Embryonic facial prominence (tissue), 1 donor: ENCODE data around the gene FAM131B.

Experiments
- DNase-seq: peaks from one replicate; pipeline ENCODE4 v3.0.0-alpha.2; 2016; ENCODE audit errors: extremely low spot score

Gene FAM131B

DNA sequence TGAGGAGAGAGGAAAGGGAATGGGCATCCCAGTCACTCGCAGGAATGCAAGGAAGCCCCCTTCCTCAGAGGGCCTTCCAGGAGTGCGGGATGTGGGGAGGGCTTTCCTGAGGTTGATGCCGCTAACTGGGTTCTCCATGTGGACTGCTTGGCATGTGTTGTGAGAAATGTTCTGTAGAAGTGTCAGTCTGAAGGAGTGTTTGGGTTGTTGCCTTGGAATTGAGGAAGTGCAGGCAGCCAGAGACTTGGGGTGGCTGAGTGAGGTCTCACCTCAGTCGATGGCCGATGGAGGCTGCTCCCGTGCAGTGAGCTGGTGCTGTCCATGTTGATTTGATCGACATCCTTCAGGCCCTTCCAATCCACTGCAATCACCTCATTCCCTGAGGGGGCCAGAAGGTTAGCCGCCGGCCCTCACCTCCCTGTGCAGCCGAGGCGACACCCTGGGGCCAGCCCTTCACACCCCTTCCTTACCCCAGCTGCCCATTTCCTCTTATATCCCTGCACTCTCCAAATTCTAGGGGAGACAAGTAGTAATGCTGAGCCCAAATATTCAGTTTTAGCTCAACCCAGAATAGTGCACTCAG, 2.7 kb downstream of the FAM131B start:
- DNase-seq = no peak

DNA sequence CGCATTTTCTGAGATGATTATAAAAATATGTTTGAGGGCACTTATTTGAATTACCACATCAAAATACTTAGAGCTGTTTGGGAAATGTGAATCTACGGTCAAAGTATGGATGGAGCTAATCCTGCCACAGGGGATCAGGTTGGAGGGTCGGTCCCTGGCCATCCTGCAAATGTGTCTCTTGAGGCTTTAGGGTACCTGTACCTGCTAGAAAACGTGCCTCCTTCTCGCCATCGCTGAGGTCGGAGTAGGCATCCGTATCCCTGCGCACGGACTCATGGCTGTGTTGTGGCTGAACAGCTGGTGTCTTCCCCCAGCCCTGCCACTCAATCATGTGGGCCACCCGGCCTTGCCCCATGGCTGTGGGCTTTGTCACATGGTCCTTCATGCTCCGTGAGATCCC, 3.9 kb downstream of the FAM131B start:
- no peak for DNase-seq

DNA sequence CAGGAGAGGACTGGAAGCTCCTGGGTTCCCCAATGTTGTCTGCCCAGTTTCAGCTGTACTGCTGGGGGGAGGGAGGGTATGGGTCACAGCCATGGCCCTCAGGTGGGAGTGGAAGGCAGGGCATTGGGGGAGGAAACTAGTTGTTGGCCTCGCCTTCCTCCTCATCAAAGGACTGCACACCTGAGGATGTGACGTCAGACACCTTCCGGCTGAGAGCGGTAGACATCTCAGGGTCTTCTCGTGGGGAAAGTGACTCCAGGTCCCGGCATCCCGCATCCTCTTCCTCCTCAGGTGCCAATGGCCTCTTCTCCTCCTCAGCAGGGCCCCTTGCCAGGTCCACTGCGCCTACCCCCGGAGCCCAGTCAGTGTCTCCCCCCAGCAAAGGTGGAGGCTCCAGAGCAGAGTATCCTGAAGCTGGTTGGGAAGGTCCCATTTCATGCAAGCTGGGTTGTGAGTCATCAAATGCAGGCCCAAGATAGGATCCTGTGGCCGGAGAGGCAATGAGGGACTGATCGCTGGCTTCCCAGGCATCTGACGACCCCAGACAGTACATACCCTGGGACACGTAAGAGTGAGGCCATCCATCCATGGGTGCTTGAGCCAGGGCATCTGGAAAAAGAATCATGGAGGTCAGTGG, 6.0 kb downstream of the FAM131B start:
- DNase-seq = no peak

DNA sequence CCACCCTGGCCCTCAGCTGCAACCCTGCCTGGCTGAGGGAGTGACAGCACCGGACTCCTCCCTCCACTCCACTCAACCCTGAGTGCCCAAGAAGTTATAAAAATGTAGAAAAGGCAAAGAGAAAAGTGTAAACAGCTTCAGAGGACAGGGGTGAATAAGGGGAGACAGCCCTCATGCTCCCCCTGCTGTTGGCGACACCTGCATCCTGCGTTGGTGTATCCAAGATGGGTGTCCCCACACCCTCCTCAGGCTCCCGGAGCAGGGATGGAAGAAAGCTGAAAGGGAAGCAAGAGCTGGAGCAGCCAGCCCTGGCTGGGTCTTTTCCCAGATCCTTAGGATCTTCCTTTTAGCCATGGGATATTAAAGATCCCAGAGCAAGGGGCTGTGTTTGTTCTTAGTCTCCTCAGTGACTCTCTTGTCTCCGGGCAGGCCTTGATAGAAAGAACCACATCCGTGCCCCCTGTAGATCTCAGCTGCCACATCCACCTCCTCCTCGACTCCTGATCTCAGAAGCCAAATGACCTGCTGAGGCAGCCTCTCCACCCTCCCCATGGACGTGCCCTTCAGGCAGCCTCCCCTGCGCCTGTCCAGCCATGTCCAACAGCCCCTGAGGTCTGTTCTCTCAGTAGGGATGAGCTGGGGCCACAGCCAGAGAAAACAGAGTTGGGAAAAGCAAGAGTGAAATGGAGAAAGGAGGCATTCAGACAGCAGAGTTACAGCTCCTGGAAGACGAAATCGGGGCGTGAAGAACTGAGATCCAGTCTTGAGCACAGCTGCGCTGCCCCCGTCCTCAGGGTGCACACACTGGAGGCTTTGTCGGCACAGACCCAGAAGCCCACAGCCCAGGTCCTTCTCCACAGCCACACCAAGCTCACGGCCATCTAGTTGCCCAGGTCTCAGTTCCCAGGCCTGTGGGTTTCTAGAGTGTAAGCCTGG, 6.8 kb downstream of the FAM131B start:
- DNase-seq = no peak

DNA sequence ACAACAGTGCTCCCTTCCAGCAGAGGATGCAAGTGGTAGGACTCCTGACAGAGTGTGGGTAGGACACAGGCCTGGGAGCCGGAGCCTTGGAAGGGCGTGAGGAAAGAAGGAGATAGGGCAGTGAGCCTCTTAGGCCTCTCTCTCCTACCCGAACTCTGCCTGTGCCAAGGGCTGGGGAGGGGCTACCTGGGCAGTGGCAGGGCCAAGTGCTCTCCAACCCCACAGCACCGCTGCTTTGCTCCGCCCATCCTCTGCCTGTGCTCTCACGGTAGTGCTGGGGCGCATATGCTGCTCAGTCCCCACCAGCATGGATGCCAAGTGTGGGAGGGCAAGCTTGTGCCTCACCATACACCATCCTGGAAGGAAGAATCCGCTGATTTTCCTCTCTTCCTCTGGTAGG, 7.5 kb downstream of the FAM131B start:
- no peak for DNase-seq

DNA sequence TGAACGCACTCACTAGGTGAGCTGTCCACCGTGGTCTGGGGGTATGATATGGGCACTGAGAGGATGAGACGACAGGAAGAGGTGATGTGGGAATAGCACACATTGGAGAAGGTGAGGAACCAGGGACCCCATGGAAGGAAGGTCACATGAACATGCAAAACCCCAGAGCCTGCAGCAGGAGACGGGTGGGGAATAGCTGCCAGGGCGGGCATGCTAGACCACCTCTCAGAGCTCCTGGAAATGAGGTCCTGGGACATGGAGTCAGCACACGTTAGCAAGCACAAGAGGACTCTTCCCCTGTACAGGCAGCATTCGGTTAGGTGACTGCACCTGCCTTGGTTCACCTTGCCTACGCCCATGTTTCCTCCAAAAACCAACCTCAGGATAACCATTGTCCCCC, 8.1 kb downstream of the FAM131B start:
- DNase-seq = no peak

DNA sequence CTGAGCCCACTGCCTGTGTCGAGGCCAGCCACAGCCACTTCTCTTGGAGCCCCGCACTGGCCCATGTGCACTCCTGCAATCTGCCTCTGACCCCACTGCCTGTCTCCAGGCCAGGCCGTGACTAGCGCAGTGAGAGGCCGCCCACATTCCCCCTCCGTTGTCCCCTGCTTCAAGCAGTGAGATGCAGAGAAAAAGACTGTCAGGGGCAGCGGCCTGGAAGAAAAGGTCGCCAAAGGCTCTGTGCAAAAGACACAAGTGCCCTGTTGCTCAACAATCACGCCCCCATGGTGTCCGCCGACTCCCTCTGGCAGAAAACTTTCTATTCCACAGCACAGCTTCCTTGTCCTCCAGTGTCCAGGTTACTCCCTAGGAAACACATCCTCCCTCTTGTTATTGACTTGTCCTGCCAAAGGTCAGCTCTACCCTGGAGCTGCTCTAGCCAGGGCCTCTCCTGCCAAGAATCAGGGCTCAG, 9.9 kb downstream of the FAM131B start:
- no peak for DNase-seq

DNA sequence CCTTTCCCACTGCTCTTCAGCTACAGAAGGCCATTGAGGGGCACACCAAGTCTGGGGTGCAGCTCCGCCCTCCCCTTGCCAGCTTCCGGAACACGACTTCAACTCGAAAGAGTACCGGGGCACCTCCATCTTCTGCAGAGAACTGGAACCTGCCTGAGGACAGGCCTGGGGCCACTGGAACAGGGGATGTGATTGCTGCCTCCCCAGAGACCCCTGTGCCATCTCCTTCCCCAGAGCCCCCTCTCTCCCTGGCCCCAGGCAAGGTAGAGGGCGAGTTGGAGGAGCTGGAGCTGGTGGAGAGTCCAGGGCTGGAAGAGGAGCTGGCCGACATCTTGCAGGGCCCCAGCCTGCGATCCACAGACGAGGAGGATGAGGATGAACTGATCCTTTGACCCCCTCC, 10.9 kb downstream of the FAM131B start:
- no peak for DNase-seq

DNA sequence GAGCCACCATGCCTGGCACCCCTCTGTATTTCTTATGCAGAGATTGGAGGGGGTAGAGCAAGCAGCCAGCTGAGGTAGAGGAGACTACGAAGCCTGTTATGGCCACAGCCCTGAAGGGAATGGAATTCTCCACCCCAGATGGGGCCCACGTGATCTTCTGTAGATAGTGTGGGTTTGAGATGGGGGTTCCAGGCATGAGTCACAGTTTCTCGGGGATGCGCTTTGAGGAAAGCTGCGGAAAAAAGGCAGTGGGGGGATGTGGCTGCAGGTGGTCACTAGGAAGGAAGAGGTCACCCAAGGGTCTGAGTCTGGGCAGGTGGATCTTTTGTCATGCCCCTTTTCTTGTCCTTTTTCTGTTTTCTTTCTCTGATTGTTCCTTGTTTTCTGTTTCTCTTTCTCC, 11.5 kb downstream of the FAM131B start:
- no peak for DNase-seq

DNA sequence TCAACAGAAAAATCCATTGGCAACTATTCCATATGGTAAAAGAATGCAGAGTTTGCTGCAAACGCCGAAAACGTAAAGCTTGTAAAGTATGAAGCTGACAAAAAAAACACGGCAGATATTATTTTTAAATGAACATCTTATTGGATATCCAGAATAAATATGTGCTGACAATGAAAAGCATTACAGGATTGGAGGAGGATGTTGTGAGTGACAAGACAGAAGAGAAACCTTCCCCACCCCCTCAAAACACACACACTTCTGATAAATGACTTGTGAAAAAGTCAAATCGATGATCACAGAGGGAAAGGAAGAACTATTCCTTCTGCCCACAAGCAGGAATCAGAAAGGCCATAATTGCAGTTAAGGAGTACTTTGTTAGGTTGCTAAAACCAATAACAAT, 14.6 kb downstream of the FAM131B start:
- DNase-seq = no peak

DNA sequence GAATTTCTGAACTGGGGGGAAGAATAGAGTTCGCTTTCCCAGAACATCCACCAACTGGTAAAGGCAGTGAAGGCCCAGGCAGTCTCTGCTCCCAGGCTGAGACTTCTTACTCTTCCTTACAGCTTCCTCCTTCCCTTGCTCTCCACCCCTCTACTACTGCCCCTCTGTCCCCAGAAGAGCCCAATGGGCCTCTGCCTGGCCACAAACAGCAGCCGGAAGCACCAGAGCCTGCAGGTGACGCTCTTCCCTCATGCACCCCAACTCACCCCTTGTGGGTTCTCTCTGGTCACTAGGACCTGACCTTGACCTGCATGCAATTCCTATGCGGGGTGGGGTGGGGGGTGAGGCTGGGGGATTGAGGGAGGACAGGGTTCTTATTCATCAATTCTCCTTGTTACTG, 16.5 kb downstream of the FAM131B start:
- no peak for DNase-seq

DNA sequence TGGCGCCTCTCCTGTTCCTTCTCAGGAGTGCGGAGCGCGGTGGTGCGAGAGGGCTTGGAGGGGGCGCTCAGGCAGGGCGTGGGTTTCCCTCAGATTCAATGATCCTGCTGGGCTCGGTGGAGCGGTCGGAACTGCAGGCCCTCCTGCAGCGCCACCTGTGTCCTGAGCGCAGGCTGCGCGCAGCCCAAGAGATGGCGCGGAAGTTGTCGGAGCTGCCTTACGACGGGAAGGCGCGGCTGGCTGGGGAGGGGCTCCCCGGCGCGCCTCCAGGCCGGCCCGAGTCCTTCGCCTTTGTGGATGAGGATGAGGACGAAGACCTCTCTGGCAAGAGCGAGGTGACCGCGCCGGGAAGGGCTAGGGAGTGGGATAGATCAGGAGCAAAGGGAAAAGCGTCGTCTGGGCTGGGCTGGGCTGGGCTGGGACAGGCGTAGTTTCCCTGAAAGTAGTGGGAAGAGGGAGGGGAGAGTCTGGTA, 17.0 kb downstream of the FAM131B start:
- no peak for DNase-seq

DNA sequence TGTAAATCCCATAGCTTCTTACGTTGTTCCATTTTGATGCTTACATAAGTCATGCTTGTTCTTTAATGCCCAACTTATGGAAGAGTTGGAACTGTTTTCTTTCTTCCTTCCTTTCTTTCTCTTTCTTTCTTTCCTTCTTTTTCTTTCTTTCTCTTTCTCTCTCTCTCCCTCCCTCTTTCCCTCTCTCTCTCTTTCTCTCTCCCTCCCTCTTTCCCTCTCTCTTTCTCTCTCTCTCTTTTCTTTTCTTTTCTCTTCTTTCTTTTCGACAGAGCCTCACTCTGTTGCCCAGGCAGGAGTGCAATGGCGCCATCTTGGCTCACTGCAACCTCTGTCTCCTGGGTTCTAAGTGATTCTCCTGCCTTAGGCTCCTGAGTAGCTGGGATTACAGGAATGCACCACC, 18.9 kb downstream of the FAM131B start:
- no peak for DNase-seq

DNA sequence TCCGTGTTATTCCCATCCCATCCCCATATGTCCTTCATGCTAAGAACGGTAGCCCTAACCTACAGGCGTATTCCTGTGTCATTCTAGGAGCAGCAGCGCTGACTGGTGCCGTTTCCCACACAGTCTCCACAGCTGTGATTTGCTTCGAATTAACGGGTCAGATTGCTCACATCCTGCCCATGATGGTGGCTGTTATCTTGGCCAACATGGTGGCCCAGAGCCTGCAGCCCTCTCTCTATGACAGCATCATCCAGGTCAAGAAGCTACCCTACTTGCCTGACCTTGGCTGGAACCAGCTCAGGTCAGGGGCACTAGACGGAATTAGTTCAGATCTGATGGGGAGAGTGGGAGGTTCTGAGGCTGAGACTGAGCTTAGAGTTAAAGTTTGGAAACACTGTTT, 20.7 kb downstream of the FAM131B start:
- DNase-seq = no peak

DNA sequence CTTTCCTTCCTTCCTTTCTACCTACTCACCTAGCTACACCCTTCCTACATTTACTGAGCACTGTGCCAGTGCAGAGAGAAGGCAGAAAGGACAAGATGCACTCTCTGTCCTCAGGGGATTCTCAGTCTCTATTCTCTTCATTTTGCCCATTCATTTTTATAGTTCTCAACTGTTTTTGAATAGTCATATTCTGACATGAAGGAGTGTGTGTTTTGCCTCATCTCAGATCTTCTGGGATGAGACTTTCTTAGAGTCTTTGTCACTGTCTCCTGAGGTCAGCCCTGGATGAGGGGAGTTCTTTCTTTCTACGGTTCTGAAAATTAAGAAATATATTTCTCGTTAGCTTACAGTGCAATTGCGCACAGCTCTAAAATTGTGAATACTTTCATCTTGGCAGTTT, 25.3 kb downstream of the FAM131B start:
- no peak for DNase-seq

DNA sequence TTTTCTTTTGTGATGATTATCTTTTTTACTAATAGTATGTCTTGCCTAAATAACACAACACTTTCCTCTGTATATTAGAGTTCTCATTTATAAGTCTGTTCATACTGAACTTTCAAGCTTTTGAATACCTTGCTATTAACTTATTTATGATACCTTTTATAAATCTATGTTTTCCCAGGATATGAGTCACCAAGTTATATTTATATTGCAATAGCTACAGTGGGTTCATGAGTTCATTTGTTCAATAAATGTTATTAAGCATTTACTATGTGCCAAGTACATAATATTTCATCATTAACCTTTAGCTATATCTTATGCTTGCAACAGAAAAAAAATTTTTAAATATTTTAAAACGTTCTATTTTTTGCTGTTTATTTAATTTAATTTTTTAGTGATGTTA, 28.3 kb downstream of the FAM131B start:
- no peak for DNase-seq

DNA sequence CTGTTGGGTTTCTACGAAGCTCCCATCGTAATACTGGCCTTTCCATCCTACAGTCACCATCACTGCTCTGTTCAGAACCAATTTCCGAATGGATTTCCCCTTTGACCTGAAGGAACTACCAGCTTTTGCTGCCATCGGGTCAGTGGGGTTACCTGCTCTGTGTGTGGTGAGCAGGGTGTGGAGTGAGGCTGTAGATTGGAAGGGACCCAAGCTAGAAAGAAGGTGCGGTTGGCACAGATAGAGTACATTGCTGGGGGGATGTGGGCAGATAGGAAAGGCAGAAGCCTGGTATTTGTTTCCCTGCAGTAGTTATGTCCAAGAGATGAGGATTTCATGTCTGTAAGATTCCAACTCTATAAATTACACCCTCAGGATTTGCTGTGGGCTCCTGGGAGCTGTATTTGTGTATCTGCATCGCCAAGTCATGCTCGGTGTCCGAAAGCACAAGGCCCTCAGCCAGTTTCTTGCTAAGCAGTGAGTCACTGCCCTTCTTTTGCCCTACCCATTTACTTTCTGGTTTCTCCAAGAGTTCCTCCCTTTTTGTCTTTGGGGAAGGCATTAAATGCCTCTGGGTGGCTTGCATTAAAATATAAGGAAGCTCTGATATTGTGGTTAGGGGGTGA, 31.2 kb downstream of the FAM131B start:
- DNase-seq = no peak

DNA sequence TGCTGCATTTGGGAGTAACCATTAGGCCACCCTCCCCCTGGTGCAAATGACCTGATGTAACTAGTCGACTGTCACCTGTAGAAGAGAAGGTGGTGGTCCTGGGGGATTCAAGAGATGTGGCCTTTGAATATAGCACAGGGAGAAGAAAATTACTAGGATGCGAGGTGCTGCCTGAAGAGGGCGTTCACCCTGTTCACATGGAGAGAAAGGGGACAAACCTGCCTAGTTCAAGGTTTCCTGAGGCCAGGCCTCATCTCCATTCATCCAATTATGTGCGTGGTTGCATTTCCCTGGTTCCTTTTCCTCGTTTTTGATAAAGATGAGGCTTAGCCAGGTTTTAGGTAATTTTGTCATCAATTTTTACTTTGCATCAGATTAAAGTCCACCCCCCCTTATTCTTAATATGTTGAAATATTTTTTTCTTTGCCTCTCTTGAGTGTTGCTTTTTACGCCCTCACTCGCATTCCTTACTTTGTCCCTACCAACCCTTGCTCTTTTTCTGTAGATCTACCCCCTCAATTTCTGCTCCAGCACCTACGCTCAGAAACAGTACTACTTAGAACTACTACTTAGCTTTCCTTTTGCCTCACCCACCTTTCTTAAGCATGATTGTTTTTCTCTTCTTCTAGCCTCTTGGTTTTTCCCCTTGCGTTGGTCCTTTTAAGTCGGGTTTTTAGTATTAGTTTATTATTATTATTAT, 32.9 kb downstream of the FAM131B start:
- DNase-seq = no peak

DNA sequence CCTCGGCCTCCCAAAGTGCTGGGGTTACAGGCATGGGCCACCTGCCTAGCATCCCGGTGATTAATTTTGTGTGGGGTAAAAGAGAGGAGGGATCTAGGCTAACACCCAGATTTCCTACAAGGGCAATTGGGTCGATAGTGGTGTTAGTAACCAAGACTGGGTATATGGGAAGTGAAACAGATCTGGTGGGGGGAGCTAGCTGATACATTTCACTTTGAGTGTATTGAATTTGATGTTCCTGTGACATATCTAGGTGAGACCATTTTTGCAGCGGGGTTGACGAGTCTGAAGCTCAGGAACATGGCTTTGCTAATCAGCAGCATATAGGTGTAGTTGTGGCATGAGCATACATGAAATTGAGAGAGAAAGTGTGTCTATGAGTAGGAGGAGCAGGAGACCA, 34.6 kb downstream of the FAM131B start:
- no peak for DNase-seq

DNA sequence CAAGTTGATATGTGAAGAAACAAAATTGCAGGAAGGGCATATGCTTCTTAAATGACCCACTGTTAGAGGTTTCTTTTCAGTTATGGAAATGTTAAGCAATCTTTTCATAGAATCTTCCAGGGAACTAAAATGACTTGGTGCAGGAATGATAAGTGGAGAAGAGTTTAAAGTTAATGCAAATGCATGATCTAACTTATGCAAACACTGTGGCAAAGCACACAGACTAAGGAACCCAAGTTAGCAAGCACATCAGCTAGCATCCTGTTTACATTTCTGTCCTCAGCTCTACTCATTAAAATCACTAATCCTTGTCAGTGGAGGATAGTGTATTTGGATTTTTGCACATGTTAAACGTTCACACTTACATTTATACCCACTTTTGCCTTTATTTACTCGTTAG, 37.3 kb downstream of the FAM131B start:
- no peak for DNase-seq

DNA sequence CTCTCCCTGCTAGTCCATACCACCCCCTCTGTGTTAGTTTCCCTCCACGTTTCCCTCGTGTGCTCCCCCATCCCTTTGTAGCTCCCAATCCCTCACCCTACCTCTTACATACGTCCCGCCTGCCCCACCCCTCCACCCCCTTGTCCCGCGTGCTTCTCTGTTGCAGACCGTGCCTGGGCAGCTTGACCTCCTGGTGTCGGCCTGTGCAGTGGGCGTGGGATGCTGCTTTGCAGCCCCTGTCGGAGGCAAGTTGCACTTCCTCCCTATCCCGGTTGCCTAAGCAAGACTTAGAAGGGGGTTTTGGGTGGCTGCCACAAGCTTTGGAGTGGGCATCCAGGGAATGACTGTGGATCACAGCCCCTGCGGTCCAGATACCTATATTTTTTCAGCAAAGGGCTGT, 38.9 kb downstream of the FAM131B start:
- no peak for DNase-seq
